ENCODE results near the gene COL9A2.

DNA sequence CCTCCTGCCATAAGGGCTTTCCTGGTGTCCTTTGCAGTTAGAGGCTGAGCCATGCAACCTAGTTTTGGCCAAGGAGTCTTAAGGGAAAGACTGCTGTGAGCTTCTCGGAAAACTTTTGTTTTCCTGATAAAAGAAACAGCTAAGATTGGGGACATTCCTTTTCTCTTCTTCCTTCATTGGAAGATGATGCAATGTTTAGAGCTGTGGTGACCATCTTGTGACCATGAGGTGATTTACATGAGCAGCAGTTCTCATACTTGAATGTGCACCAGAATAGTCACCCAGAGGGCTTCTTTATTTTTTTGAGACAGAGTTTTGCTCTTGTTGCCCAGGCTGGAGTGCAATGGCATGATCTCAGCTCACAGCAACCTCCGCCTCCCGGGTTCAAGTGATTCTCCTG is 36.0 kb upstream of the COL9A2 start:
- TF ChIP-seq CTCF (IDR thresholded peaks at IDR 0.05) (no peak), POLR2AphosphoS5 (IDR thresholded peaks at IDR 0.05) (no peak)
